ENCODE data around the gene C1GALT1. TPM values are rescaled to one million over a fixed set of nuclear protein-coding genes. Genes with fewer than 3 reads are reported as not detected.

C1GALT1 gene
- total RNA-seq, 4 donors from 2014 or later = 22.6 to 57.5 (median 29.5) TPM

DNA sequence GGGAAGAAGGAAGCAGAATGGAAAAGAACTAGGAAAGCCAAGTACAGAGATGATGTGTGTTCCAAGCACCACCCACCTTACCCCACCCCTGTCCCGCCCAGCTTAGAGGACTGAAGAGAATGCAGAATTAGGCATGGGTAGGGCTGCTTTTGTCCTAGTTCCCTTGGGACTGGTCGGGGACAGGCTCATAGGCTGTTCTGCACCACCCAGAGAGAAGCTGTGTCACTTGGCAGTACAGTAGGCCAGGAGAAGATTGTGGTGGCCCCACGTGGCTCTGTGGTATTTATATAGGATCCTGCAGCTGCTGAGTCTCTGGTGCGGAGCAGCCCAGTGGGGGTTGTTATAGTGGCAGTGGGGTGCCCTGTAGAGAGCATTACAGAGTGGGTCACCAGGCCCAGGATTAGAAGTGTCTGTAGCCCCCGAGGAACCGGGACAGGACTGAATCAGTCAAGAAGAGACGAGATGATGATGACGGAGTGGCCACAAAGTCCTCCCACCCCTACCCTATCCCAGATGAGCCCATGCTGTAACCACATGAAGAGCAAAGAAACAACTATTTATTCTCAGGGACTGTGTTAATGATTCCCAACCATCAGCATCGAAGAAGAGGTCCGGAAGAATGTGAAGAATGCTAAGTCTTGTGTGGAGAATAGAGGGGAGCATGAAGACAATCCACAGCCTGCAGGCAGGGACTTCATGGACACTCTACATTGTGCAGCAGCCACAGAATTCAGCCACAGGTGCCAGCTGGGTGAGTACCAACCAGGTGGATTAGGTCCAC lies 88.9 kb downstream of the C1GALT1 start:
- 78 to 80% methylated on average over 10 of the region's 10 CpGs for WGBS, 2 donors
- DNase-seq (ENCODE audit: low spot score in 2 of 2) = no peak
- no peaks in the 10 kb centered on the region for H3K27me3 ChIP-seq
- H3K4me3 ChIP-seq = no peak overlapping the region
- no peak for TF ChIP-seq POLR2A (IDR thresholded peaks at IDR 0.05)
- TF ChIP-seq EP300 (IDR thresholded peaks at IDR 0.05) = no peak
- TF ChIP-seq, protein P1, sequence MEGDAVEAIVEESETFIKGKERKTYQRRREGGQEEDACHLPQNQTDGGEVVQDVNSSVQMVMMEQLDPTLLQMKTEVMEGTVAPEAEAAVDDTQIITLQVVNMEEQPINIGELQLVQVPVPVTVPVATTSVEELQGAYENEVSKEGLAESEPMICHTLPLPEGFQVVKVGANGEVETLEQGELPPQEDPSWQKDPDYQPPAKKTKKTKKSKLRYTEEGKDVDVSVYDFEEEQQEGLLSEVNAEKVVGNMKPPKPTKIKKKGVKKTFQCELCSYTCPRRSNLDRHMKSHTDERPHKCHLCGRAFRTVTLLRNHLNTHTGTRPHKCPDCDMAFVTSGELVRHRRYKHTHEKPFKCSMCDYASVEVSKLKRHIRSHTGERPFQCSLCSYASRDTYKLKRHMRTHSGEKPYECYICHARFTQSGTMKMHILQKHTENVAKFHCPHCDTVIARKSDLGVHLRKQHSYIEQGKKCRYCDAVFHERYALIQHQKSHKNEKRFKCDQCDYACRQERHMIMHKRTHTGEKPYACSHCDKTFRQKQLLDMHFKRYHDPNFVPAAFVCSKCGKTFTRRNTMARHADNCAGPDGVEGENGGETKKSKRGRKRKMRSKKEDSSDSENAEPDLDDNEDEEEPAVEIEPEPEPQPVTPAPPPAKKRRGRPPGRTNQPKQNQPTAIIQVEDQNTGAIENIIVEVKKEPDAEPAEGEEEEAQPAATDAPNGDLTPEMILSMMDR (IDR thresholded peaks at IDR 0.05) = no peak
- H3K4me1 ChIP-seq = no peaks in the 10 kb centered on the region
- H3K9me3 ChIP-seq = no peaks in the 10 kb centered on the region
- no peaks in the 10 kb centered on the region for H3K36me3 ChIP-seq
- no peak overlapping the region for H3K27ac ChIP-seq

DNA sequence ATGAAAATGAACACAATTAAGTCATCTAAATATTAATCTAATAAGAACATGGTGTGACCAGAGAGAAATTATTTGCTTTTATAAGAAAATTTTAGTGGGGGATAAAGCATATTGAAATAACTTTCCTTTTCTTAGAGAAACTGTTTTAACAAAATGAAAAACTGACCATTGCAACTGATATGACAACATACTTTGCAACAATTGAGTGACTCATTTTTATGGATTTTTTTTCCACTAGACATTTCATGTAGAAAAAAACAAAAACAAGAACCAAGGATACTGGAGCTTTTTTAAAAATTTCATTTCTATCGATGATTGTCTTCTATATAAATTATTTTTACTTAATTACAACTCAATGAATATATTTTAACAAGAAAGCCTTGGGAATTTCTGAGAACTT lies 90.0 kb downstream of the C1GALT1 start:
- WGBS, 2 donors = 86 to 87% methylated on average over 1 of the region's 1 CpG
- H3K27me3 ChIP-seq = no peaks in the 10 kb centered on the region
- H3K27ac ChIP-seq = no peak overlapping the region
- H3K4me3 ChIP-seq = no peak overlapping the region
- DNase-seq (ENCODE audit: low spot score in 2 of 2) = no peak
- TF ChIP-seq, protein P1 (IDR thresholded peaks at IDR 0.05) = no peak
- TF ChIP-seq POLR2A (IDR thresholded peaks at IDR 0.05) (no peak), EP300 (IDR thresholded peaks at IDR 0.05) (no peak)
- no peaks in the 10 kb centered on the region for H3K9me3 ChIP-seq
- H3K36me3 ChIP-seq = no peaks in the 10 kb centered on the region
- no peaks in the 10 kb centered on the region for H3K4me1 ChIP-seq

DNA sequence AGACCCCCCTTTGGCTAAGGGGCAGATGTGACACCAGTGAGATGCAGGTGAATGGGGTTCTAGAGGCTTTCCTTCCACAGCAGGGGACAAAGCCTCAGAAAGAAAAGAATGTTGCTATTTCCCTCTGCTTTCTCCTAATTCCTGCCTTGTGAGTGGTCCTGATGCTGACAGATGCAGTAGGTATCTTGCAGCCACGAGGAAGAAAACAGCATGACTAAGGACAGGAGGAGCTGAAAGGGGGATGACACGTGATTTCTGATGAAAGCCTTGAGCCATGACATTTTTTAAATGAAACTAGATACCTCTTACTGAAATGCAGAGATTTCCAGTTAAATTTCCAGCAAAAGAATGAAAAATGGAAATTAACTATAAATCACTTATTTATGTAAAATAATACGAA lies 92.4 kb downstream of the C1GALT1 start:
- 55 to 61% methylated on average over 3 of the region's 3 CpGs for WGBS, 2 donors
- no peak overlapping the region for H3K4me3 ChIP-seq
- H3K4me1 ChIP-seq = no peaks in the 10 kb centered on the region

DNA sequence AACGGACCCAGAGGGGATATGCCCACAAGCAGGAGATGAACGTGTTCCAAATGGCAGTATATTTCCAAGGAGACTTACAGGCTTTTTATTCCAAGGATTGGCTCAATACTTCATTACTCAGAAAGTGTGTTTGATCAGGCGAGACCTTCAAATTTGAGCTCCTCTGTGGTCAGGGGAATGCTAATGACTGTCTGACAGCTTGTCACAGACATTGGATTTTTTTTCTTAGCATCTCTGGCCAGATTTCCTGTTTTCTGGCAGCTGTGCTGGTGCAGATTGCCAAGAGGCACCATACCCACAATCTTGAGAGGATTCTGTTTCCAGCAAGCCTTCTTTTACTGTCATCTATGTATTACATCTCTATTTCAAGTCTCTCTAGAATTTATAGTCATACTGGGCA lies 93.8 kb downstream of the C1GALT1 start:
- H3K4me1 ChIP-seq = no peaks in the 10 kb centered on the region
- 56 to 73% methylated on average over 3 of the region's 3 CpGs for WGBS, 2 donors
- no peaks in the 10 kb centered on the region for H3K36me3 ChIP-seq
- no peaks in the 10 kb centered on the region for H3K27me3 ChIP-seq
- no peak for TF ChIP-seq EP300 (IDR thresholded peaks at IDR 0.05)
- TF ChIP-seq, protein P1 (IDR thresholded peaks at IDR 0.05) = no peak
- TF ChIP-seq POLR2A (IDR thresholded peaks at IDR 0.05) = no peak
- H3K4me3 ChIP-seq = no peak overlapping the region
- H3K9me3 ChIP-seq = no peaks in the 10 kb centered on the region
- H3K27ac ChIP-seq = no peak overlapping the region
- no peak for DNase-seq (ENCODE audit: low spot score in 2 of 2)

More for the DNA sequence above, 92.4 kb downstream of the C1GALT1 start:
- Histone ChIP-seq H3K27ac (no peak overlapping the region), H3K27me3 (no peaks in the 10 kb centered on the region), H3K9me3 (no peaks in the 10 kb centered on the region), H3K36me3 (no peaks in the 10 kb centered on the region)
- DNase-seq (ENCODE audit: low spot score in 2 of 2) = no peak
- no peak for TF ChIP-seq EP300 (IDR thresholded peaks at IDR 0.05)
- no peak for TF ChIP-seq POLR2A (IDR thresholded peaks at IDR 0.05)
- TF ChIP-seq, protein P1 (IDR thresholded peaks at IDR 0.05) = no peak

DNA sequence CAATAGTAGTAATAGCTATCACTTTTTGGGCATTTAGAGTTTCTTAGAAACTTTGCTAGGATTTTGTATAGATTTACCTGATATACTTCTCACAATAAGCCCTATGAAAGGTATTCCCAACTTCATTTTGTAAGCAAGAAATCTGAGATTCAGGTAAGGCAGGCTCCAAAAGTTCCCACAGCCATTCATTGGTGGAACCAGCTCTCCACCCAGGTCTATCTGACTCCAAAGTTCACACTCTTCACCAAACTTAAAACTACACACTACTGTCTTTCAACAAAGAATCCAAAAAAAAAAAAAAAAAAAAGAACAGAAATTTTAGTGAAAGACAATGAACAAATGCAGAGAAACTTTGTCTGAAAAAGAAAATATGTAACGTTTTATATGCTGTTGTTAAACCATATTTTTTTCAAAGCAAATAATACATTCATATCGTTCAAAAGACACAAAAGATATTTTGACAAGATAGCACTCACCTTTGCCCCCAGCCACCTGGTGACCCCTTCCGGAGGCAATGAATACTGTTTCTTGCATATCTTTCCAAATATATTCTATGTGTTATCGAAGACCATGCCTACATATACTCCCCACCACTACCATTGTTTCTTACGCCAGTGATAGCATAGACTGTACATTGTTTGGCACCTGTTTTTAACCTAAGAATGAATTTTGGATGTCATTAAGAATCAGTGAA lies 108.2 kb downstream of the C1GALT1 start:
- Histone ChIP-seq H3K4me1 (no peaks in the 10 kb centered on the region), H3K27ac (no peak overlapping the region), H3K27me3 (no peaks in the 10 kb centered on the region), H3K36me3 (no peaks in the 10 kb centered on the region), H3K4me3 (no peak overlapping the region), H3K9me3 (peaks cover 0 to 13% (median 0%) of the 10 kb centered on the region in 4 donors)
- TF ChIP-seq, protein P1 (IDR thresholded peaks at IDR 0.05) = no peak
- TF ChIP-seq EP300 (IDR thresholded peaks at IDR 0.05) (no peak), POLR2A (IDR thresholded peaks at IDR 0.05) (no peak)
- 62 to 87% methylated on average over 5 of the region's 5 CpGs for WGBS, 2 donors
- no peak for DNase-seq (ENCODE audit: low spot score in 2 of 2)

All from tibial nerve (tissue), 4 donors.